Keratinocyte (primary cell): ENCODE results near the gene ZFYVE19. TPM values are rescaled to one million over a fixed set of nuclear protein-coding genes. Genes with fewer than 3 reads are reported as not detected.

Experiments
- DNase-seq: peaks from one replicate; pipeline ENCODE4 v3.0.0-alpha.2; 2011; ENCODE audit warnings: low read depth, missing footprints, low spot score
- FAIRE-seq: peaks from 2 replicates; lab custom pipeline; 2011; peaks lifted over from hg19 to GRCh38; lab: Jason Lieb, UNC
- H2AFZ ChIP-seq: 2 replicates; pipeline ENCODE4 v1.6.0; 2012; ENCODE audit warnings: low read length, control low read depth, inconsistent platforms; ENCODE audit not compliant: control insufficient read depth
- H3K27ac ChIP-seq: 2 replicates; pipeline ENCODE4 v1.5.1; 2011; ENCODE audit warnings: low read length; ENCODE audit not compliant: control insufficient read depth, insufficient read depth
- H3K27me3 ChIP-seq: 3 replicates; pipeline ENCODE4 v1.6.0; 2011; ENCODE audit warnings: low read length; ENCODE audit not compliant: control insufficient read depth, insufficient read depth; ENCODE audit errors: extremely low read depth
- H3K36me3 ChIP-seq, 2 experiments: 2 replicates in 1 of 2; 3 replicates in 1 of 2; pipeline ENCODE4 v1.5.1; 2011; ENCODE audit warnings: low read length in 2 of 2, mild to moderate bottlenecking in 1 of 2; ENCODE audit not compliant: control insufficient read depth in 2 of 2, insufficient read depth in 2 of 2; ENCODE audit errors: extremely low read depth in 1 of 2
- H3K4me1 ChIP-seq: 3 replicates; pipeline ENCODE4 v1.5.1; 2011; ENCODE audit warnings: low read length; ENCODE audit not compliant: control insufficient read depth, insufficient read depth; ENCODE audit errors: extremely low read depth
- H3K4me2 ChIP-seq: 3 replicates; pipeline ENCODE4 v1.6.0; 2011; ENCODE audit warnings: low read depth, low read length; ENCODE audit not compliant: control insufficient read depth, insufficient read depth; ENCODE audit errors: extremely low read depth
- H3K4me3 ChIP-seq, 3 experiments: fragments of 200-600 bp in 1 of 3; sonication (generic) in 1 of 3; 2 replicates in 2 of 3; 3 replicates in 1 of 3; pipeline ENCODE4 v1.5.1; 2011 to 2016; ENCODE audit warnings: low read length in 3 of 3, mild to moderate bottlenecking in 3 of 3, control low read depth in 2 of 3, inconsistent platforms in 1 of 3, low read depth in 1 of 3, mixed read lengths in 1 of 3, mixed run types in 1 of 3, moderate library complexity in 1 of 3; ENCODE audit not compliant: control insufficient read depth in 2 of 3, insufficient read depth in 2 of 3; ENCODE audit errors: extremely low read depth in 1 of 3
- H3K79me2 ChIP-seq: 2 replicates; pipeline ENCODE4 v1.6.0; 2012; ENCODE audit warnings: low read length; ENCODE audit not compliant: control insufficient read depth, insufficient read depth
- H3K9ac ChIP-seq: 3 replicates; pipeline ENCODE4 v1.6.0; 2011; ENCODE audit warnings: low read length; ENCODE audit not compliant: control insufficient read depth, insufficient read depth; ENCODE audit errors: extremely low read depth
- H3K9me1 ChIP-seq: 3 replicates; pipeline ENCODE4 v1.6.0; 2011; ENCODE audit warnings: low read length; ENCODE audit not compliant: control insufficient read depth, insufficient read depth; ENCODE audit errors: extremely low read depth
- H3K9me3 ChIP-seq: 2 replicates; pipeline ENCODE4 v1.5.1; 2012; ENCODE audit warnings: low read depth, low read length; ENCODE audit not compliant: control insufficient read depth
- H4K20me1 ChIP-seq: 3 replicates; pipeline ENCODE4 v1.6.0; 2011; ENCODE audit warnings: low read length; ENCODE audit not compliant: control insufficient read depth, insufficient read depth; ENCODE audit errors: extremely low read depth
- EZH2 ChIP-seq: IDR thresholded peaks from one replicate; pipeline ENCODE4 v1.6.1; 2012; ENCODE audit warnings: inconsistent platforms, mild to moderate bottlenecking, low read length, moderate library complexity
- dilution Hi-C: fragments of 300-500 bp; cut with MboI; formaldehyde crosslinking; loops from one replicate; pipeline ENCODE4 v1.7.0; 2020; ENCODE audit warnings: low sequenced_read_pairs; ENCODE audit not compliant: extremely low pct_ligation_motif_present
- polyA plus RNA-seq, 5 experiments: library from polyadenylated mRNA; depleted of rRNA in 3 of 5; stranded (reverse) in 3 of 5; stranded (forward) in 1 of 5; unstranded in 1 of 5; fragments of >200 nt; gene quantifications; 1 replicate in 1 of 5; 2 replicates in 3 of 5; 3 replicates in 1 of 5; pipeline versions ENCODE4 v1.2.1 to v1.2.3, GENCODE V29; 2011 to 2012; ENCODE audit warnings: missing spikeins in 2 of 5, low read depth in 1 of 5, low replicate concordance in 1 of 5
- TF ChIP-seq, protein P1 (sequence below), 3 experiments: IDR thresholded peaks in 1 of 3; conservative IDR thresholded peaks in 1 of 3; optimal IDR thresholded peaks in 1 of 3; 2 replicates in 2 of 3; 3 replicates in 1 of 3; pipeline versions ENCODE3 to v1.5.1; 2011; ENCODE audit warnings: low read length in 3 of 3, mild to moderate bottlenecking in 3 of 3, moderate library complexity in 2 of 3, control low read depth in 1 of 3, inconsistent platforms in 1 of 3; ENCODE audit not compliant: insufficient read depth in 2 of 3; ENCODE audit errors: extremely low read depth in 1 of 3

Gene ZFYVE19
- polyA plus RNA-seq, 1 donor (not counting 4 experiments of a cell fraction or from before 2014, with no cell fraction given) = 19.0 TPM

DNA sequence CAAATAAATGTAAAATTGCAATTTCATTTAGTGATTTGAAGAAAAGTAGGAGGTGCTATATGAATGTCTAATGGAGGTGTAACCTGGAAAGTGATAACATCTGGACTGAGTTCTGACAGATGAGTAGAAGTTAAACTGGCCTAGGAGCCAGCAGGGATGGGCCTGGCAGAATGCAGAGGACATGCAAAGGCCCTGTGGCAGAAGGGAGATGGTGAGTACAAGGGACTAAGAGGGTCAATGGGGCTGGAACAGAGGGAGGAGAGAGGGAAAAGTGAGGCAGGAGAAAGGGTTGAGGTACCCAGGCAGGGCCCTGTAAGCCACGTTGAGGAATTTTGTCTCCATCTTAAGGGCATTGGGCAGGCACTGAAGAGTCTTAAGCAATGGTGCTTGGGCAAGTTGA is 25.0 kb downstream of the ZFYVE19 start:
- Histone ChIP-seq H3K27ac (no peak overlapping the region), H3K4me3 (no peak overlapping the region), H4K20me1 (no peaks in the 10 kb centered on the region), H3K9me1 (no peaks in the 10 kb centered on the region), H3K9me3 (no peaks in the 10 kb centered on the region), H2AFZ (no peak overlapping the region), H3K79me2 (no peaks in the 10 kb centered on the region), H3K36me3 (no peaks in the 10 kb centered on the region), H3K9ac (no peak overlapping the region), H3K4me2 (no peak overlapping the region), H3K27me3 (no peaks in the 10 kb centered on the region), H3K4me1 (peaks cover 12% of the 10 kb centered on the region)
- dilution Hi-C loops = no loop called here
- no peak for DNase-seq
- no peak for TF ChIP-seq EZH2
- TF ChIP-seq, protein P1, sequence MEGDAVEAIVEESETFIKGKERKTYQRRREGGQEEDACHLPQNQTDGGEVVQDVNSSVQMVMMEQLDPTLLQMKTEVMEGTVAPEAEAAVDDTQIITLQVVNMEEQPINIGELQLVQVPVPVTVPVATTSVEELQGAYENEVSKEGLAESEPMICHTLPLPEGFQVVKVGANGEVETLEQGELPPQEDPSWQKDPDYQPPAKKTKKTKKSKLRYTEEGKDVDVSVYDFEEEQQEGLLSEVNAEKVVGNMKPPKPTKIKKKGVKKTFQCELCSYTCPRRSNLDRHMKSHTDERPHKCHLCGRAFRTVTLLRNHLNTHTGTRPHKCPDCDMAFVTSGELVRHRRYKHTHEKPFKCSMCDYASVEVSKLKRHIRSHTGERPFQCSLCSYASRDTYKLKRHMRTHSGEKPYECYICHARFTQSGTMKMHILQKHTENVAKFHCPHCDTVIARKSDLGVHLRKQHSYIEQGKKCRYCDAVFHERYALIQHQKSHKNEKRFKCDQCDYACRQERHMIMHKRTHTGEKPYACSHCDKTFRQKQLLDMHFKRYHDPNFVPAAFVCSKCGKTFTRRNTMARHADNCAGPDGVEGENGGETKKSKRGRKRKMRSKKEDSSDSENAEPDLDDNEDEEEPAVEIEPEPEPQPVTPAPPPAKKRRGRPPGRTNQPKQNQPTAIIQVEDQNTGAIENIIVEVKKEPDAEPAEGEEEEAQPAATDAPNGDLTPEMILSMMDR (optimal IDR thresholded peaks at IDR 0.05 in 1 of 3, IDR thresholded peaks at IDR 0.05 in 1 of 3, conservative IDR thresholded peaks at IDR 0.05 in 1 of 3; ENCODE audit: extremely low read depth in 1 of 3, insufficient read depth in 2 of 3, low read length in 3 of 3) = no peak
- FAIRE-seq = no peak

DNA sequence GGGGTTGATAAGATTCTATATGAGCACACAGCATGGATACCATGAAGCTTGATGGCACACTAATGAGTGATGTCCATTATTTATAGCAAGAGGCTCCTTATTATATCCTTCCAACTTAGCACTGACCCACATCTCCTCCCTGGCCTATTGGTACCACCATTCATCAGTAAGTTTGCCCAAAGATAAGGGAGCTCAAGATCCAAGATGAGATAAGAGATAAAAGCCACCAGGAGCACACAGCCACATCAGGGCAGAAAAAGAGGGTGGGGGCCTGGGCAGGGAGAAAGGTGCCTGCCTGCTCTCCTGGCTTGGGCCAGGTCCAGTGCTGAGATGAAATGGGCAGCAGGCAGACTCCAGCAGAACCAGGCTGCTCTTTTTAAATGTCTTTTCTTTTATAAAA is 26.0 kb downstream of the ZFYVE19 start:
- H3K27me3 ChIP-seq = no peaks in the 10 kb centered on the region
- H3K9me3 ChIP-seq = no peaks in the 10 kb centered on the region
- H3K4me3 ChIP-seq = no peak overlapping the region
- FAIRE-seq (no peak), DNase-seq (no peak)
- H3K4me1 ChIP-seq = peaks cover 12% of the 10 kb centered on the region
- no peaks in the 10 kb centered on the region for H4K20me1 ChIP-seq
- dilution Hi-C loops = no loop called here
- no peaks in the 10 kb centered on the region for H3K9me1 ChIP-seq
- no peak overlapping the region for H2AFZ ChIP-seq
- no peak for TF ChIP-seq EZH2
- TF ChIP-seq, protein P1 (optimal IDR thresholded peaks at IDR 0.05 in 1 of 3, IDR thresholded peaks at IDR 0.05 in 1 of 3, conservative IDR thresholded peaks at IDR 0.05 in 1 of 3; ENCODE audit: extremely low read depth in 1 of 3, insufficient read depth in 2 of 3, low read length in 3 of 3) = no peak
- no peaks in the 10 kb centered on the region for H3K36me3 ChIP-seq
- H3K4me2 ChIP-seq = no peak overlapping the region
- H3K79me2 ChIP-seq = no peaks in the 10 kb centered on the region
- H3K9ac ChIP-seq = no peak overlapping the region
- H3K27ac ChIP-seq = no peak overlapping the region
